Neural progenitor cell (in vitro differentiated cells): ENCODE data around the gene GALM.

Experiments
- CTCF ChIP-seq: fragments of 200-600 bp; sonication (generic); IDR thresholded peaks from 2 replicates; pipeline ENCODE4 v1.5.1; 2017; ENCODE audit warnings: antibody characterized with exemption, mild to moderate bottlenecking
- EZH2 ChIP-seq: fragments of 200-600 bp; sonication (generic); IDR thresholded peaks from 2 replicates; pipeline ENCODE4 v1.6.1; 2017; ENCODE audit warnings: antibody characterized with exemption, mild to moderate bottlenecking, moderate library complexity
- EZH2phosphoT487 ChIP-seq: fragments of 200-600 bp; sonication (generic); IDR thresholded peaks from 2 replicates; pipeline ENCODE4 v1.6.1; 2017; ENCODE audit warnings: antibody characterized with exemption

GRCh38 chr2:38626326-38627035 is 39.4 kb upstream of the GALM start:
- TF ChIP-seq CTCF (no peak), EZH2 (no peak), EZH2phosphoT487 (no peak)
